ENCODE results near the gene KAT6B. TPM values are rescaled to one million over a fixed set of nuclear protein-coding genes. Genes with fewer than 3 reads are reported as not detected.
"Not testable (repeated sequence)": the region's sequence is repeated elsewhere in the genome, so short reads cannot be mapped to it uniquely, and the experiment has no call there.

KAT6B gene
- total and polyA plus RNA-seq, 4 donors, result 8.5 to 47.5 (median 21.4) TPM

DNA sequence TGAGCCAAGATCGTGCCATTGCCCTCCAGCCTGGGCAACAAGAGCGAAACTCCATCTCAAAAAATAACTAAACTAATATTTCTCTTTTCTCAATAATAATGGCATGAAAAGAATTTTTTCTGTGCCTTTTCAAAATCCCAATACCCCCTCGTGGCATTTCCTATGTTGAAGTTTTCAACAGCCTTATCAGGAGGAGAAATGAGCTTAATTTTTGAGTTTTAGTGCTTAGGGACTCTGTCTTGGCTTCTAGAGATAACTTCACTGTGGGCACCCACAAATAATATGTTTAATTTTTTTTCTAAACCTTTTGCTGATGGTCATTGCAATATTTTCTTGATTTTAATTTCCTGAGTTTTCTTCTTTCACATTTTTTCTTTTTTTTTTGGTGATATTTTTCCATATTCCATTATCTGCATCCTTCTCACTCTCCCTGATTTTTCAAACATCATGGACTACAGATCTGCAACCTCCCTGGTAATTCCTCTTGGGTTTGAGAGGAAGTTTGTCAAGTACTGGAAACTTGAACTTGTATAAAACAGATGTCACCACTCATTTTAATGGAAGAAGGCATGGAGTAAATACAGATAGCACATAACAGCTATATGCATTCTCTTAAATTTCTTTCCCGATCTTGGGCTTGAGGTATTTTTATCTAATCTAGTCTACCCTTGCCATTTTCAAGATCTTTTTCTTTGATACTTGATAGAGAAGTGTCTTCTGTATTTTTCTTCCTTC is 84.0 kb downstream of the KAT6B start:
- Histone ChIP-seq H3K4me3 (ENCODE audit: low read length in 2 of 2) (no peak overlapping the region), H3K27ac (ENCODE audit: low read depth in 1 of 2, low read length in 2 of 2) (no peak overlapping the region), H3K27me3 (ENCODE audit: control insufficient read depth in 1 of 2, insufficient read depth in 2 of 2, low read length in 1 of 2) (no peaks in the 10 kb centered on the region), H3K36me3 (ENCODE audit: control insufficient read depth in 1 of 2, insufficient read depth in 2 of 2, low read length in 1 of 2) (no peaks in the 10 kb centered on the region), H3K9me3 (ENCODE audit: control insufficient read depth, low read length) (no peaks in the 10 kb centered on the region), H3K4me1 (ENCODE audit: control insufficient read depth in 1 of 2, insufficient read depth in 2 of 2, low read length in 2 of 2) (peaks cover 0 to 2% of the 10 kb centered on the region in 2 donors)
- DNase-seq (no peak), ATAC-seq (ENCODE audit: low FRiP score) (no peak)
- intact Hi-C loops (cut with DNase I), result no loop called here
- WGBS, 2 donors, result 64 to 68% methylated on average over 4 of the region's 4 CpGs

DNA sequence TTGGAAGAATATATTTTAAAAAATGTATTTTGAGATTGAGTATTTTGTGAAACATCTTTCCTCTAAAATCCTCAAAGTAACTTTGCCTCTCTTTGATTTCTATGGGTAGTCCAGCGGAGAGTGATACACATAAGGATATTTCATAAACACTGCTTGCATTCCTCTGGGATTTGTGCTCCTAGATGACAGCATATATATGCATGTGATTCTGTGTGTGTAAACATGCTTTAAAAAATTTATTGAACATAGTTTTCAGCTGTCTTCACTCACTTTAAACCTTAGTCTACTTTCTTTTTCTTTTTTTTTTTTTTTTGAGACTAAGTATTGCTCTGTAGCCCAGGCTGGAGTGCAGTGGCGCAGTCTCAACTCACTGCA is 84.6 kb downstream of the KAT6B start:
- Histone ChIP-seq H3K27me3 (ENCODE audit: control insufficient read depth in 1 of 2, insufficient read depth in 2 of 2, low read length in 1 of 2) (no peaks in the 10 kb centered on the region), H3K4me1 (ENCODE audit: control insufficient read depth in 1 of 2, insufficient read depth in 2 of 2, low read length in 2 of 2) (peaks cover 0 to 2% of the 10 kb centered on the region in 2 donors), H3K27ac (ENCODE audit: low read depth in 1 of 2, low read length in 2 of 2) (no peak overlapping the region), H3K36me3 (ENCODE audit: control insufficient read depth in 1 of 2, insufficient read depth in 2 of 2, low read length in 1 of 2) (no peaks in the 10 kb centered on the region), H3K4me3 (ENCODE audit: low read length in 2 of 2) (no peak overlapping the region), H3K9me3 (ENCODE audit: control insufficient read depth, low read length) (no peaks in the 10 kb centered on the region)
- DNase-seq (no peak), ATAC-seq (ENCODE audit: low FRiP score) (no peak)
- WGBS, 2 donors, result 97 to 98% methylated on average over 2 of the region's 2 CpGs
- intact Hi-C loops (cut with DNase I), result no loop called here

DNA sequence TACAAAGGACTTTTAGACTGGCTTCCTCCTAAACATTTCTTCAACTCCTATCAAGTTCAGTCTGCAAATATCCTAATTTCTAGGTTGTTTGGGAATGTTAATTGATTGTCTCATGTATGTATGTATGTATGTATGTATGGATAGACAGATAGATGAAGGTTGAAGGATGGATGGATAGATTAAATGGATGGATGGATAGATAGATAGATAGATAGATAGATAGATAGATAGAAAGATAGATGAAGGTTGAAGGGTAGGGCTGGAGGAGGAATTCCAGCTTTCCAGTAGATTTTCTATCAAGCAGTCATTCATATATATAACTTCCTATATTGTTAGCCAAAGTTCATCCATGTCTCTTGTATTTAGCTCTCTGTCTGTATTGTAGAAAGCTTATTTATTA is 85.8 kb downstream of the KAT6B start:
- ATAC-seq (ENCODE audit: low FRiP score) (no peak), DNase-seq (no peak)
- no peaks in the 10 kb centered on the region for H3K36me3 ChIP-seq (ENCODE audit: control insufficient read depth in 1 of 2, insufficient read depth in 2 of 2, low read length in 1 of 2)
- H3K4me3 ChIP-seq (ENCODE audit: low read length in 2 of 2), result no peak overlapping the region
- H3K4me1 ChIP-seq (ENCODE audit: control insufficient read depth in 1 of 2, insufficient read depth in 2 of 2, low read length in 2 of 2), result peaks cover 0 to under 1% of the 10 kb centered on the region in 2 donors
- intact Hi-C loops (cut with DNase I), result no loop called here
- no peak overlapping the region for H3K27ac ChIP-seq (ENCODE audit: low read depth in 1 of 2, low read length in 2 of 2)
- no peaks in the 10 kb centered on the region for H3K27me3 ChIP-seq (ENCODE audit: control insufficient read depth in 1 of 2, insufficient read depth in 2 of 2, low read length in 1 of 2)
- no peaks in the 10 kb centered on the region for H3K9me3 ChIP-seq (ENCODE audit: control insufficient read depth, low read length)

DNA sequence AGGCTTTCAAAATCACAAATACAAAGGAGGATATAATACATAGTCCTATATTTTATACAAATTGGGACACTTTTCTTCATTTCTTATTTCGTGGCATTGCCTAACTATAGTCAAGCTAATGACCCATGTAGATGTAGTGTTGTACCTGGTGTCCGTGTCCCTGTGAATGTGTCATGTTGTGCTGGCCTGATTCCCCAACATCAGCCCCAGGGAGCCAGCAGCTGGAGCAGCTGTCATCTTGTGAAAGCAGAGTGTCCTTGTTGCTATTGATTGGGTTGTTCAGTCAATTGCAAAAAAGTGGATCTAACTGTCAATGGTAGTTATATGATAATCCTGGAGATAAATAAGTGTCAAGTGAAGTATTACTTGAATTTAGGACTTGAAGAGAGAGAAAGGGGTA is 86.3 kb downstream of the KAT6B start:
- Histone ChIP-seq H3K4me1 (ENCODE audit: control insufficient read depth in 1 of 2, insufficient read depth in 2 of 2, low read length in 2 of 2) (peaks cover 0 to 5% of the 10 kb centered on the region in 2 donors), H3K36me3 (ENCODE audit: control insufficient read depth in 1 of 2, insufficient read depth in 2 of 2, low read length in 1 of 2) (no peaks in the 10 kb centered on the region), H3K9me3 (ENCODE audit: control insufficient read depth, low read length) (no peaks in the 10 kb centered on the region), H3K27ac (ENCODE audit: low read depth in 1 of 2, low read length in 2 of 2) (no peak overlapping the region), H3K4me3 (ENCODE audit: low read length in 2 of 2) (no peak overlapping the region), H3K27me3 (ENCODE audit: control insufficient read depth in 1 of 2, insufficient read depth in 2 of 2, low read length in 1 of 2) (no peaks in the 10 kb centered on the region)
- intact Hi-C loops (cut with DNase I), result no loop called here
- ATAC-seq (ENCODE audit: low FRiP score) (no peak), DNase-seq (no peak)
- WGBS, 2 donors, result 93 to 95% methylated on average over 2 of the region's 2 CpGs

DNA sequence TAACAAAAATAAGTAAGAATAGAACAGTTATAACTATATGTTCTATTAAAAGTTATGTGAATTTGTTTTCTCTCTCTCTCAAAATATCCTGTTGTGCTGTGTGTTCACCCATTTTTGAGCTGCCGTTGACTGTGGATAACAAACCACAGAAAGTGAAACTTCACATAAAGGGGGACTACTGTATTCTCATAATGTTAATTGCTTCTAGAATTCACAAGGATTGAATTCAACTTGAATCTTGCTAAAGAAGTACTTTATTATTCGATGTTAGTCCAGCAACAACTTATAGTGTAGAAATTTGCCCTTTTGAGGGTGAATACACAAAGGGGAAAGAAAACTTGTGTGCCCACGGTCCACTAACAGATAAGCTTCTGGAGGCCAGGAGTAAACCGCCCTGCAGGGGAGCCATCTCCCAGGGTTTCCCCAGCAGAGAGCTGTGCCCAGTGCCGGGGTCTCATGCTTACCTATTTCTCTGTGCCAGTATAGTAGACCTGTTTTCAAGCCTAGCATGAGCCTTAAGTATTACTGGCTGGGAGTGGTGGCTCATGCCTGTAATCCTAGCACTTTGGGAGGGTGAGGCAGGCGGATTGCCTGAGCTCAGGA is 87.1 kb downstream of the KAT6B start:
- Histone ChIP-seq H3K4me1 (ENCODE audit: control insufficient read depth in 1 of 2, insufficient read depth in 2 of 2, low read length in 2 of 2) (peaks cover 0 to 5% of the 10 kb centered on the region in 2 donors), H3K27me3 (ENCODE audit: control insufficient read depth in 1 of 2, insufficient read depth in 2 of 2, low read length in 1 of 2) (no peaks in the 10 kb centered on the region), H3K9me3 (ENCODE audit: control insufficient read depth, low read length) (no peaks in the 10 kb centered on the region), H3K36me3 (ENCODE audit: control insufficient read depth in 1 of 2, insufficient read depth in 2 of 2, low read length in 1 of 2) (no peaks in the 10 kb centered on the region), H3K4me3 (ENCODE audit: low read length in 2 of 2) (no peak overlapping the region), H3K27ac (ENCODE audit: low read depth in 1 of 2, low read length in 2 of 2) (no peak overlapping the region)
- ATAC-seq (ENCODE audit: low FRiP score) (no peak), DNase-seq (no peak)
- intact Hi-C loops (cut with DNase I), result no loop called here
- 92 to 93% methylated on average over 6 of the region's 6 CpGs for WGBS, 2 donors

DNA sequence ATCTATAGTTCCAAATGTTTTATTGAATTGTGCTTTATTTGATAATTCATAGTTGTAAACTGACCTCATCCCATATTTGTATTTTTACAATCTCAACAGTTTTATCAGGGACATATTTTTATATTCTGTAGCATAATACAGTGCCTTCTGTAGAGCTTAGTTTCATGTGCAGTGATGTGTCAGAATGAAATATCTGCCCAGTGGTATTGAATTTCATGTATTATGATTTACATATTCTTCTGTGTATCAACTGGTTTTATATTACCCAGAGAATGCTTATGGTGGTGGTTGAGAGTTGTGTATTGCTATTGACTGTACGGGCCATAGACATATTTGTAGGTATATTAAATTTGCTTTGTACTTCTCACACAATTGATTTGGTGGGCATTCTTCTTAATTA is 89.9 kb downstream of the KAT6B start:
- DNase-seq (no peak), ATAC-seq (ENCODE audit: low FRiP score) (no peak)
- no peak overlapping the region for H3K4me3 ChIP-seq (ENCODE audit: low read length in 2 of 2)
- intact Hi-C loops (cut with DNase I), result no loop called here
- WGBS, 2 donors, result 96 to 100% methylated on average over 1 of the region's 1 CpG
- no peaks in the 10 kb centered on the region for H3K36me3 ChIP-seq (ENCODE audit: control insufficient read depth in 1 of 2, insufficient read depth in 2 of 2, low read length in 1 of 2)
- H3K9me3 ChIP-seq (ENCODE audit: control insufficient read depth, low read length), result no peaks in the 10 kb centered on the region
- peaks cover 0 to 5% of the 10 kb centered on the region in 2 donors for H3K4me1 ChIP-seq (ENCODE audit: control insufficient read depth in 1 of 2, insufficient read depth in 2 of 2, low read length in 2 of 2)
- H3K27ac ChIP-seq (ENCODE audit: low read depth in 1 of 2, low read length in 2 of 2), result no peak overlapping the region
- no peaks in the 10 kb centered on the region for H3K27me3 ChIP-seq (ENCODE audit: control insufficient read depth in 1 of 2, insufficient read depth in 2 of 2, low read length in 1 of 2)

DNA sequence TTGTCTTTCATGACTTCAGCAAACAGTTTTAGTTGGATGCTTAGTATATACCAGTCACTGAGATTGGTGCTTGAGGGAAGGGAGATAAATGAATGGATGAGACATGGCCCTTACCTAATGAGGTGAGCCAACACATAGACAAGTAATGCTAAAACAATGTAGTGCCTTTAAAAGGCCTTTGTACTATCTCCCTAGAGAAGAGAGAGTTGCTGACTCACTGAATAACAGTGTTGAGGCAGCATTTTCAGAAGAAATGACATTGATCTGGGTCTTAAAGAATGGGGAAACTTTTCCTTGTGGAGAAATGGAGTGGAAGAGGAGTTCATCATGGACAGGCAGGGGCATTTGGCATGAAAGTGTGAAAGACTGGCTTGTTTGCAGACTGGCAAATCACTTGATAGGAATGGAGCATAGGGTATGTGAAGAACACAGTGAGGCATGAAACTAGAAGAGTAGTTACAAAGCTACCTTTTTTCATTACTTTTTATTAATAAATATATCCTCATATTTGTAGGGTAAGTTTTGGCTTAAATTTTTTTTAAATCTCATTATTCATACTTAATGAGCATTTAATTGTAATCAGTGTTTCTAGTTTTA is 91.2 kb downstream of the KAT6B start:
- Histone ChIP-seq H3K9me3 (ENCODE audit: control insufficient read depth, low read length) (no peaks in the 10 kb centered on the region), H3K4me1 (ENCODE audit: control insufficient read depth in 1 of 2, insufficient read depth in 2 of 2, low read length in 2 of 2) (peaks cover 4 to 5% of the 10 kb centered on the region in 2 donors), H3K27ac (ENCODE audit: low read depth in 1 of 2, low read length in 2 of 2) (no peak overlapping the region), H3K4me3 (ENCODE audit: low read length in 2 of 2) (no peak overlapping the region), H3K27me3 (ENCODE audit: control insufficient read depth in 1 of 2, insufficient read depth in 2 of 2, low read length in 1 of 2) (no peaks in the 10 kb centered on the region), H3K36me3 (ENCODE audit: control insufficient read depth in 1 of 2, insufficient read depth in 2 of 2, low read length in 1 of 2) (no peaks in the 10 kb centered on the region)
- DNase-seq, result no peak
- no peak for ATAC-seq (ENCODE audit: low FRiP score)
- intact Hi-C loops (cut with DNase I), result no loop called here

DNA sequence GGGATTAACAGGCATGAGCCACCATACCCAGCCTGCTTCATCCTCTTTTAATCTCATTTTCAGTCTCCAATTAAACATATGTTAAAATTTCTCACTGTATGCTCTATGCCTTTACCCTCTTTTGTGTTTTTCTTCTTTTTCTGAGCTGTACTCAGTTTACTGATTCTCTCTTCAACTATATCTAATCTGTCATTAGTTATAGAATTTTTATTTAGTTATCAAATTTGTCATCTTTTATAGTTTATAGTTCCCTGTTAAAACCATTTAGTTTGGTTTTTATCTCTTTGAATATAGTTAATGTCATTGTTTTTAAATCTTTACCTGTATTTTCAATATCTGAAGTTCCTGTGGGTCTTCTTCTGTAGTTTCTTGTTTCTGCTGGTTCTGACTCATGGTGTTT is 93.3 kb downstream of the KAT6B start:
- no peak overlapping the region for H3K4me3 ChIP-seq (ENCODE audit: low read length in 2 of 2)
- no peak for DNase-seq
- H3K9me3 ChIP-seq (ENCODE audit: control insufficient read depth, low read length), result no peaks in the 10 kb centered on the region
- no peaks in the 10 kb centered on the region for H3K36me3 ChIP-seq (ENCODE audit: control insufficient read depth in 1 of 2, insufficient read depth in 2 of 2, low read length in 1 of 2)
- no peak overlapping the region for H3K27ac ChIP-seq (ENCODE audit: low read depth in 1 of 2, low read length in 2 of 2)
- intact Hi-C loops (cut with DNase I), result loop anchor here in 1 of 2 donors (10.0 kb wide), 1 partner anchor 95 kb away; the partner anchor contains the start of gene KAT6B
- H3K27me3 ChIP-seq (ENCODE audit: control insufficient read depth in 1 of 2, insufficient read depth in 2 of 2, low read length in 1 of 2), result no peaks in the 10 kb centered on the region
- peaks cover 10 to 12% of the 10 kb centered on the region in 2 donors for H3K4me1 ChIP-seq (ENCODE audit: control insufficient read depth in 1 of 2, insufficient read depth in 2 of 2, low read length in 2 of 2)
- ATAC-seq (ENCODE audit: low FRiP score), result no peak

DNA sequence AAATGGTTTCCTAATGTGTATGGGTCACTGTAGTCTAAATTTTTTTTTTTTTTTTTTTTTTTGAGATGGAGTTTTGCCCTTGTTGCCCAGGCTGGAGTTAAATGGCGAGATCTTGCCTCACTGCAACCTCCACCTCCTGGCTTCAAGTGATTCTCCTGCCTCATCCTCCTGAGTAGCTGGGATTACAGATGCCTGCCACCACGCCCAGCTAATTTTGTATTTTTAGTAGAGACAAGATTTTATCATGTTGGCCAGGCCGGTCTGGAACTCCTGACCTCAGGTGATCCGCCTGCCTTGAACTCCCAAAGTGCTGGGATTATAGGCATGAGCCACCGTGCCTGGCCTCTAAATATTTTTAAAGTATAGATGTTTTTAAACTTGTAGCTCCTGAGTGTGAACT is 94.7 kb downstream of the KAT6B start:
- 95 to 98% methylated on average over 5 of the region's 5 CpGs for WGBS, 2 donors
- intact Hi-C loops (cut with DNase I), result loop anchor here in 1 of 2 donors (10.0 kb wide), 1 partner anchor 96 kb away; the partner anchor contains the start of gene KAT6B
- peaks cover 10 to 12% of the 10 kb centered on the region in 2 donors for H3K4me1 ChIP-seq (ENCODE audit: control insufficient read depth in 1 of 2, insufficient read depth in 2 of 2, low read length in 2 of 2)

More for the DNA sequence above, 94.7 kb downstream of the KAT6B start:
- H3K27ac ChIP-seq (ENCODE audit: low read depth in 1 of 2, low read length in 2 of 2); ATAC-seq (ENCODE audit: low FRiP score); H3K36me3 ChIP-seq (ENCODE audit: control insufficient read depth in 1 of 2, insufficient read depth in 2 of 2, low read length in 1 of 2); DNase-seq; H3K4me3 ChIP-seq (ENCODE audit: low read length in 2 of 2); H3K9me3 ChIP-seq (ENCODE audit: control insufficient read depth, low read length); H3K27me3 ChIP-seq (ENCODE audit: control insufficient read depth in 1 of 2, insufficient read depth in 2 of 2, low read length in 1 of 2): not testable (repeated sequence)

Measured in aorta (tissue), 5 donors.